Right ventricle myocardium superior (tissue), 1 donor: ENCODE measurements around the gene OR51B5. TPM values are rescaled to one million over a fixed set of nuclear protein-coding genes. Genes with fewer than 3 reads are reported as not detected.

Experiments used
- total RNA-seq: library from RNA; stranded (reverse); fragmentation: NEBNext Ultra II Directional; extraction: Animal tissue kit (Norgen Biotek cat#: 25700); gene quantifications from one replicate; pipeline ENCODE4 v1.2.1, GENCODE V29; 2021
- donor health status: DM: no; HTN: yes; CAD: no; lungs with severe emphysema.

OR51B5 gene
- total RNA-seq, 1 donor from 2014 or later: not detected

Other genes starting within 250 kb of the OR51B5 start
- gene OR52A5, start 205.2 kb downstream of the OR51B5 start, total RNA-seq: not detected
- not detected for gene OR52A1, start 188.8 kb downstream of the OR51B5 start, total RNA-seq
- gene OR51V1, start 142.8 kb downstream of the OR51B5 start, total RNA-seq: not detected
- gene HBB, start 116.5 kb downstream of the OR51B5 start, total RNA-seq: 121 TPM
- not detected for gene HBD, start 109.0 kb downstream of the OR51B5 start, total RNA-seq
- not detected for gene HBG1, start 93.7 kb downstream of the OR51B5 start, total RNA-seq
- not detected for gene HBG2, start 88.7 kb downstream of the OR51B5 start, total RNA-seq
- not detected for gene HBE1, start 73.6 kb downstream of the OR51B5 start, total RNA-seq
- gene OR51B4, start 41.6 kb downstream of the OR51B5 start, total RNA-seq: not detected
- gene OR51B2, start 19.2 kb downstream of the OR51B5 start, total RNA-seq: not detected
- not detected for gene OR51B6, start 8.0 kb upstream of the OR51B5 start, total RNA-seq
- gene OR51M1, start 40.3 kb upstream of the OR51B5 start, total RNA-seq: not detected
- gene OR51Q1, start 78.6 kb upstream of the OR51B5 start, total RNA-seq: not detected
- not detected for gene OR51I1, start 98.0 kb upstream of the OR51B5 start, total RNA-seq
- gene OR51I2, start 105.8 kb upstream of the OR51B5 start, total RNA-seq: not detected
- not detected for gene OR52D1, start 145.2 kb upstream of the OR51B5 start, total RNA-seq
- gene UBQLN3, start 166.4 kb upstream of the OR51B5 start, total RNA-seq: not detected
- not detected for gene UBQLNL, start 173.2 kb upstream of the OR51B5 start, total RNA-seq
- gene OR52H1, start 205.0 kb upstream of the OR51B5 start, total RNA-seq: not detected
- not detected for gene OR52B6, start 237.4 kb upstream of the OR51B5 start, total RNA-seq